ENCODE measurements around the gene ADPRHL1.

Gene ADPRHL1

GRCh38 chr13:113491418-113491883 is 38.2 kb upstream of the ADPRHL1 start:
- no peak for TF ChIP-seq EGR1 (IDR thresholded peaks at IDR 0.05)
- TF ChIP-seq, protein P1, sequence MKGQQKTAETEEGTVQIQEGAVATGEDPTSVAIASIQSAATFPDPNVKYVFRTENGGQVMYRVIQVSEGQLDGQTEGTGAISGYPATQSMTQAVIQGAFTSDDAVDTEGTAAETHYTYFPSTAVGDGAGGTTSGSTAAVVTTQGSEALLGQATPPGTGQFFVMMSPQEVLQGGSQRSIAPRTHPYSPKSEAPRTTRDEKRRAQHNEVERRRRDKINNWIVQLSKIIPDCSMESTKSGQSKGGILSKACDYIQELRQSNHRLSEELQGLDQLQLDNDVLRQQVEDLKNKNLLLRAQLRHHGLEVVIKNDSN (IDR thresholded peaks at IDR 0.05) = no peak
- TF ChIP-seq TCF12 (IDR thresholded peaks at IDR 0.05; ENCODE audit: low read depth) = no peak
- no peak for TF ChIP-seq TEAD4 (IDR thresholded peaks at IDR 0.05)
- TF ChIP-seq, protein P2, sequence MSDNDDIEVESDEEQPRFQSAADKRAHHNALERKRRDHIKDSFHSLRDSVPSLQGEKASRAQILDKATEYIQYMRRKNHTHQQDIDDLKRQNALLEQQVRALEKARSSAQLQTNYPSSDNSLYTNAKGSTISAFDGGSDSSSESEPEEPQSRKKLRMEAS (IDR thresholded peaks at IDR 0.05) = no peak
- no peak for TF ChIP-seq TAF1 (IDR thresholded peaks at IDR 0.05; ENCODE audit: low read depth)
- no peak for TF ChIP-seq YY1 (IDR thresholded peaks at IDR 0.05; ENCODE audit: low read depth)
- no peak for TF ChIP-seq CREB1 (IDR thresholded peaks at IDR 0.05; ENCODE audit: low read depth)
- no peak for TF ChIP-seq ZBTB7A (IDR thresholded peaks at IDR 0.05; ENCODE audit: low read depth)
- no peak for TF ChIP-seq RAD21 (IDR thresholded peaks at IDR 0.05; ENCODE audit: low read depth)
- TF ChIP-seq FOXM1 (IDR thresholded peaks at IDR 0.05; ENCODE audit: borderline replicate concordance, low read depth) = no peak
- TF ChIP-seq REST (IDR thresholded peaks at IDR 0.05; ENCODE audit: low read depth) = no peak
- TF ChIP-seq EP300 (IDR thresholded peaks at IDR 0.05; ENCODE audit: borderline replicate concordance) = no peak
- TF ChIP-seq NFIC (IDR thresholded peaks at IDR 0.05) = no peak
- TF ChIP-seq CEBPB (IDR thresholded peaks at IDR 0.05) = no peak

DNA sequence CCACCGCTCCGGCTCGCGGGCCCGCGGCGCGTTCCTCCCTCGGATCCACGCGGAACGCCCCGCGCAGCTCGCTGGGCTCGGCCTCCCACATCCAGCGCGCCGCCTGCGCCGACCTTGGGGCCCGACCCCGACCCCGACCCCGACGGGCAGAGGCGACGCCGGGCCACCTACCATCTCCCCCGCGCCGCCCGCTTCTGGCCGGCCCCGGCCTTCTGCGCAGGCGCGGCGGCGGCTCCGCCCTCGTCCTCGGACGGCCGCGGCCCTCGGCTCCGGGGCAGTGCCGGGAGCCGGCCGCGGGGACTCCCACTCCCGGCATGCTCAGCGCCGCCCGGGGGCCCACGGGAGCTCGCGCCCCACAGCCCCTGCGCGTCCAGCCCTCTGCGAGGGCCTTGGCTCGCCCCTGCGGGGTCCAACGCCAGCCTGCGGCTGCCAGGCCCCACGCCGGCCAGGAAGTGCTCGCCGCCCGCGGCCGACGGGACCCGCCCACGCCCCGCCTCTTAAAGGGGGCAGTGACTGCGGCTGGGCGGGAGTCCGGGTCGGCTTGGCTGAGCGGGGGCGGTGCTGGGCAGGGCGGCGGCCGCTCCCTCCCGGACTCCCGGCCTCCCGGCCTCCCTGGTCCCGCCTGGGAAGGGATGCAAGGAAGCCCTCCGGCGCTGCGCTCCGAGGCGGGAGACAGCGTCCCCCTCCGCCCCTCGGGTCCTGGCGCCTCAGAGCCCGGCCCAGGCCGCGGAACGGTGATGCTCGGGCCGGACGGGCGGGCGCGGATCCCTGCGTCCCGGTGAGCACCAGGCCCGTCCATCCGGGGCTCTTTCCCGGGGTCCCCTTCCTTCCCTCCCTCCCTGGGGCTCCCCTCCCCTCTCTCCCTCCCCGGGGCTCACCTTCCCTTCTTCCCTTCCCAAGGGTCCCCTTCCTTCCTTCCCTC is 37.5 kb upstream of the ADPRHL1 start, which contains the start of gene DCUN1D2:
Gene DCUN1D2, minus strand, starts transcription at position 216 of the 922 bp plus-strand sequence. Its CDS starts 42 bp downstream, at position 174.
- TF ChIP-seq TCF12 (IDR thresholded peaks at IDR 0.05; ENCODE audit: low read depth) (peak; percentile 46; the same call in 1 of the 2 replicates), RAD21 (IDR thresholded peaks at IDR 0.05; ENCODE audit: low read depth) (no peak), EGR1 (IDR thresholded peaks at IDR 0.05) (peak; percentile 94), FOXM1 (IDR thresholded peaks at IDR 0.05; ENCODE audit: borderline replicate concordance, low read depth) (no peak), ZBTB7A (IDR thresholded peaks at IDR 0.05; ENCODE audit: low read depth) (no peak), NFIC (IDR thresholded peaks at IDR 0.05) (peak; percentile 17; the same call in 1 of the 2 replicates), TEAD4 (IDR thresholded peaks at IDR 0.05) (no peak), CREB1 (IDR thresholded peaks at IDR 0.05; ENCODE audit: low read depth) (no peak), YY1 (IDR thresholded peaks at IDR 0.05; ENCODE audit: low read depth) (peak; percentile 15; the same call in 1 of the 2 replicates), REST (IDR thresholded peaks at IDR 0.05; ENCODE audit: low read depth) (no peak), EP300 (IDR thresholded peaks at IDR 0.05; ENCODE audit: borderline replicate concordance) (no peak), TAF1 (IDR thresholded peaks at IDR 0.05; ENCODE audit: low read depth) (no peak), CEBPB (IDR thresholded peaks at IDR 0.05) (no peak)
- TF ChIP-seq, protein P2 (IDR thresholded peaks at IDR 0.05) = no peak; the same call in 1 of the 2 replicates
- TF ChIP-seq, protein P1 (IDR thresholded peaks at IDR 0.05) = no peak

DNA sequence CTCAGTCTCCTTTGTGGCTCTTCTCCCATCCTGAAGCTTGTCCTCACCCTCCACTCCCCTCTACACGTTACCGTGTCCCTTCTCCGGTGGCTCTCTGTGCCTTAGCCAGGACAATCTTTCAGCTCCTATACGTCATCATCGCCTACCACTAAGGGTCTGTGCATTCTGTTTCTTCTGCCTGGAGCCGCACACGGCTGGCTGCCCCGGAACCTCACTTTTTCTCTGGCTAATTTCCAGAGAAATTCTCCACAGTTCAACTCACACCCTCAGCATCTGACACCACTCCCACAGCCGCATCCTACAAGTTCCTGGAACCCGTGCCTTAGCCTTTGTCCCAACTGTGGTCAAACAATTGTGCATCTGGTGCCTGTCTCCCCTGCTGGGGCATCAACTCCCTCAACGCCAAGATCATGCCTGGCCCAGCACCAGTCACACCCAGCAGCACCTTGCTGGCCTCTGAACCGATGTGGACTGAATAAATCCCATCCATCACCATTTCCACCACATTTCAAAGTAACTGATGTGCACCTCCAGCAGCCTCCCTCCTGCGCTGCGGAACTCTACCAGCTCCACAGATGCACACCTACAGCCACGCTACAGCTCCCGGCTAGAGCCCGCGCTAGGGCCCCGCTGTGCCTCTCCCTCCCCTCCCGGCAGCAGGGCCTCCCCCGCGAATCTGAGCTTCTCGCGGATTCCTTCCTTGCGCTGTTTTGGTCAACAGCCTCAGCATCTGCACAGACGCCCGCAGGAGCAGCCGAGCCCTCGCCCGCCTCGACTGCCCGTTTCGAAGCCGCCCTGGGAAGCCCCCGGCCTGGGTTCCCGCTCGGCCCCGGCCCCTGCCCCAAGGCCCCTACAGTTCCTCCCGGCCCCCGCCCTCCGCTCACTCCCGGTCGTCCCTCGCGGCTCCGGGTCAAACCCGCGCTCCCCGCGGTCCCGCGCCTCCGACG is 36.5 kb upstream of the ADPRHL1 start:
- TF ChIP-seq, protein P2 (IDR thresholded peaks at IDR 0.05) = peak; percentile 26; the same call in 1 of the 2 replicates
- TF ChIP-seq ZBTB7A (IDR thresholded peaks at IDR 0.05; ENCODE audit: low read depth) (no peak), TEAD4 (IDR thresholded peaks at IDR 0.05) (no peak)

GRCh38 chr13:113489171-113489548 is 35.9 kb upstream of the ADPRHL1 start:
- TF ChIP-seq CREB1 (IDR thresholded peaks at IDR 0.05; ENCODE audit: low read depth) (no peak), RAD21 (IDR thresholded peaks at IDR 0.05; ENCODE audit: low read depth) (no peak), TCF12 (IDR thresholded peaks at IDR 0.05; ENCODE audit: low read depth) (no peak), CEBPB (IDR thresholded peaks at IDR 0.05) (no peak), YY1 (IDR thresholded peaks at IDR 0.05; ENCODE audit: low read depth) (no peak), FOXM1 (IDR thresholded peaks at IDR 0.05; ENCODE audit: borderline replicate concordance, low read depth) (no peak), TAF1 (IDR thresholded peaks at IDR 0.05; ENCODE audit: low read depth) (no peak), EGR1 (IDR thresholded peaks at IDR 0.05) (no peak)
- TF ChIP-seq, protein P1 (IDR thresholded peaks at IDR 0.05) = no peak
